Muscle of back (tissue), 11 donors: ENCODE data around the gene ZNF546. TPM values are rescaled to one million over a fixed set of nuclear protein-coding genes. Genes with fewer than 3 reads are reported as not detected.
A peak's percentile ranks its signal among the peaks of the same experiment; 100 is the strongest.

Experiments
- DNase-seq, 3 donors: peaks; one replicate each; pipeline versions ENCODE4 v3.0.0 to v3.0.0-alpha.2; 2013
- polyA plus RNA-seq, 10 donors: library from polyadenylated mRNA; unstranded; fragments of 120-200 nt; gene quantifications; one replicate each; pipeline ENCODE4 v1.2.1, GENCODE V29; 2013; ENCODE audit not compliant: insufficient read length in 10 of 10

The ZNF546 gene
- polyA plus RNA-seq, 10 donors, result 2.5 to 6.3 (median 3.9) TPM

DNA sequence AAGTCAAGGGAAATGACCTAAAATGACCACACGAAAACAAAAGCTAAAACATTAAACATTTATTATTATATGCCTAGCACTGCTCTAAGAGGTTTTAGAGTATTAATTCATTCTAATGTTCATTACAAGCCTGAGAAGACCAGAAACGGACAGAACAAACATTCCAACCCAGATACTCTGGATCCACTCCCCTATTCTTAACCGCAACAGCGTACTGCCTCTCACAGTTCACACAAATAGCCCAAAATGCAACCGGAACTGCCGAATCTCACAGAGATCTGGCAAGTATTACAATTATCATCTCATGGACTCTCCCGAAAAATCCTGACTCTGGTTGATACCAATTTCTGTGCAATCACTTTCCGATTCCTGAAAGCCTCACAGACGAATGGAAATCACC is 57.8 kb downstream of the ZNF546 start:
- DNase-seq, result no peak

DNA sequence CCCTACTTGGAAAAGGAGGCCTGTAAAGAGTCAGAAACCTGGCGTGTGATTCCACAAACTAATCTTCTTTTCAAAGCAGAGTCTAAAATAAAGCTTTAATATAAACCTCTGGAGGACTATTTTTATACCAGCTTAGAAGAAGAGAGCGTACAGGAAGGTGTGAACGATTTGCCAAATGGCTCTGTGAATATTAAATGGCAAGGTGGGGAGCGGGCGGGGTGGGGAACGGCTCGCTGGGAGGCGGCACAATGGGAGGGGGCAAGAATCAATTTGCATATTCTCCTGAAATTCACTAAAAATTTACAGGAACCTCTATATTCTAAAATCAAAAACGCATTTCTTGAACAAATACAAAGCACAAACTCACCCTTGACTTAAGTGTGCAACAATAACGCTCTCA is 58.2 kb downstream of the ZNF546 start:
- no peak for DNase-seq

DNA sequence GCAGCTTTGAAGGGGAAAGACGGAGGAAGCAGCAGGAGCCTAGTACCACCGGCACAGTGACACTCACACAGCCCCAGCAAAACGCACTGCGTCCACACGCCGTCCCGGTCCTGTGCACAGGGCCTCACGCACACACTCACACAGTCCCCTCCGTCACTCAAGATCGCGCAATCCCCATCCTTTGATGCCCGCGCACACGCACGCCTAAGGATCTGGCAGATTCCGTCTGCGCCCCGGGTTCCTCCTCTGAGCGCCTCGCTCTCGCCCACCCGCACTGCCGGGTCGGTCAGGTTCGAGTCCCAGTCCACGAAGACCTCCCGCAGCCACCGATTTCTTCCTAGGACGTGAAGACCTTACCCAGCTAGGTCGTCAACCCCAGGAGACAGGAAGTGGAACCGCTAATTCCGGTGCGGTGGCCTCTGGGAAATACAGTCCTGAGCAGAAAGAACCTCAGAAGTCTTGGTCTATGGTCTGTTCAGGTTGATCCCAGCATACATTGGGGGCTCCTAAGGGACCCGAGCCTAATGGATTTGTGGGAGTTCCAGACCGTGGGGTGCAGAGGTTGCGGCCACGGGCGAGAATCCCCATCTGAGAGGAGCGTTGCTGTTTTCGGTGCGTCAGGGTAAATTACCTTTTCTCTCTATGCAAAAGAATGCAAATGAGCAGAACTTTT is 59.1 kb downstream of the ZNF546 start, which contains the start of gene ZNF780B:
Gene ZNF780B, minus strand, starts transcription at position 400 of the 673 bp plus-strand sequence. CDS start 5,899 bp downstream, outside the sequence.
- peak; percentile 40 to 86 (median 60) for DNase-seq

DNA sequence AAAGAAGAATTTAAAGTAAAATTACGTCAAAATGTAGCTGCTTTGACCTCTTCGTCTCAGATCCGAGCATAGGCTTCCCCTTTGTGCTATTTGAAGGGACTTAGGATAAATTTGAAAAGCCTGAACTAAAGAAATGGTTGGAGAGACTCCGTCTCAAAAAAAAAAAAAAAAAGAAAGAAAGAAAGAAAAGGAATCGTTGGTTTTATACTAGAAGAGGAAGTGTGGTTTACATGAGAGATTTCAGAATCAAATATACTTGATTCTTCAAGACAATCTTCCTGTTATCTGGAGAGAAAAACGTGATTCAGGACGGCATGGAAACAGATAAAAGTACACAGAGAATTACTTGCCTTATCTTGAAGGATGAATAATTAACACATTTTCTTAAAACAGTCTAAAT is 59.6 kb downstream of the ZNF546 start:
- no peak for DNase-seq

DNA sequence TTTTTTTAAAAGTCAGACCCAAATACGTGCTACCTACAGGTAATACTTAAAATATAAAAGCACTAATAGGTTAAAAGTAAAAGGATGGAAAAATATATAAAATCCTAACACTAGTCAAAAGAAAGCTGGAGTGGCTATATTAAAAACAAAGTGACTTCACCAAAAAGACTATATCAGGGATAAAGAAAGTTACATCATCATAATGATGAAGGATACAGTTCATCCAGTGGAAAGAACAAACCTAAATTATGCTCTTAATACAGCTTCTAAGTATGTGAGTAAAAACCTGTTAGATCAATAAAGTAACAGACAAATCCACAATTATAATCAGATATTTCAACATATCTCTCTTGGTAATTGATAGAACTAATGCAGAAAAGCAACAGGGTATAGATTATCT is 60.3 kb downstream of the ZNF546 start:
- DNase-seq, result no peak

DNA sequence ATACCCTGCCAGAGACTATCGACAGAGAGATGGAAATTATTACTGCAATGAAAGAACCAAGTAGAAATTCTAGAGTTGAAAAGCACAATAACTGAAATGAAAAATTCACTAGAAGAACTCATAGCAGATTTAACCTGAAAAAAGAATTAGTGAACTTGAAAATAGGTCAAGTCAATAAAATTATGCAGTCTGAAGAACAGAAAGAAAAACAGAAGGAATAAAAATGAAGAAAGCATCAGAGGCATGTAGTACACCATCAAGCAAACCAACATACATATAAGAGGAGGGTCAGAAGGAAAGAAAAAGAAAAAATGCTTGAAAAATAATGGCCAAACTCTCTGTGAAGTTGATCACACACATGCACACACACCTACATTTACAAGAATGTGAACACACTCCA is 62.8 kb downstream of the ZNF546 start:
- no peak for DNase-seq

DNA sequence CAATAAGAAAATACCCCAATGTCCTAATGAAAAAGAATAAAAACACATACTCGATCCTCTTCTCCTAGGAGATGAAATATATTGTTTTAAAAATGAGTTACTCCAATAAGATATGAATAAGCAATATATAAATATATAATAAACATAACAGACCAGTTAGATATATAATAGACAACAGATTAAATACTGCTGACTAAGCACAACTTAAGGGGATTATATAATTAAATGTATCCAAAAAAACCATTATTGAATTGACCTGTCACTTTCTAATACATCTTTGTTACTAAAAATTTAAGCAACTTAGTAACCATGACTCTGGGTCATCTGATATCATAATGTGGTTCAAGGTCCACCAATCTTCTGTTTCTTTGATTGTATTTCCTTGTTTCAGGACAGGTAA is 73.2 kb downstream of the ZNF546 start:
- no peak for DNase-seq

Other genes starting within 250 kb of the ZNF546 start
- not detected for gene LEUTX, start 218.2 kb upstream of the ZNF546 start, polyA plus RNA-seq
- gene DYRK1B, start 162.9 kb upstream of the ZNF546 start, polyA plus RNA-seq, result 10 to 100 TPM; 31.5 to 54.4 (median 44.4) TPM
- 100 to 1,000 TPM; 213 to 384 (median 252) TPM for gene FBL, start 150.7 kb upstream of the ZNF546 start, polyA plus RNA-seq
- 1 to 10 TPM; 2.0 to 5.4 (median 4.7) TPM for gene FCGBP, start 62.4 kb upstream of the ZNF546 start, polyA plus RNA-seq
- 10 to 100 TPM; 46.0 to 62.9 (median 54.0) TPM for gene PSMC4, start 25.9 kb upstream of the ZNF546 start, polyA plus RNA-seq
- 10 to 100 TPM in 6 of 10 donors, 1 to 10 TPM in 4; 6.6 to 16.2 (median 10.4) TPM for gene ZNF780B, start 59.2 kb downstream of the ZNF546 start, polyA plus RNA-seq
- 10 to 100 TPM in 1 of 10 donors, 1 to 10 TPM in 9; 6.7 to 10.4 (median 8.4) TPM for gene ZNF780A, start 93.9 kb downstream of the ZNF546 start, polyA plus RNA-seq
- gene MAP3K10, start 194.4 kb downstream of the ZNF546 start, polyA plus RNA-seq, result 10 to 100 TPM in 3 of 10 donors, 1 to 10 TPM in 7; 6.0 to 12.5 (median 9.3) TPM
- under 1 TPM in 5 of 10 donors, not detected in 5; 0.05 to 0.27 (median 0.14) TPM for gene TTC9B, start 221.3 kb downstream of the ZNF546 start, polyA plus RNA-seq
- under 1 TPM in 9 of 10 donors, not detected in 1; 0.19 to 0.47 (median 0.34) TPM for gene CCNP, start 229.6 kb downstream of the ZNF546 start, polyA plus RNA-seq